NB4 (cell line): ENCODE results near the gene XXYLT1.

Experiments
- CTCF ChIP-seq: IDR thresholded peaks from one replicate; pipeline ENCODE4 v1.5.1; 2012; ENCODE audit warnings: low read depth, low read length
- MYC ChIP-seq: IDR thresholded peaks from 2 replicates; pipeline ENCODE4 v1.6.1; 2011; ENCODE audit warnings: low read depth, low read length
- POLR2A ChIP-seq: IDR thresholded peaks from 2 replicates; pipeline ENCODE4 v1.6.1; 2011; ENCODE audit warnings: mild to moderate bottlenecking; ENCODE audit not compliant: insufficient read length; ENCODE audit errors: extremely low read depth
- TF ChIP-seq, protein P1 (sequence below): IDR thresholded peaks from 2 replicates; pipeline ENCODE4 v1.6.1; 2011; ENCODE audit warnings: low read depth, low read length

- no peak for TF ChIP-seq CTCF
- TF ChIP-seq MYC, result no peak
- TF ChIP-seq POLR2A, result no peak
- TF ChIP-seq, protein P1, sequence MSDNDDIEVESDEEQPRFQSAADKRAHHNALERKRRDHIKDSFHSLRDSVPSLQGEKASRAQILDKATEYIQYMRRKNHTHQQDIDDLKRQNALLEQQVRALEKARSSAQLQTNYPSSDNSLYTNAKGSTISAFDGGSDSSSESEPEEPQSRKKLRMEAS, result no peak
These were observed 19.5 kb downstream of the XXYLT1 start for GRCh38 chr3:195251336-195252065.
